MM.1S (cell line): ENCODE measurements around the gene DOP1A.

Source experiments
- DNase-seq: peaks from one replicate; pipeline ENCODE4 v3.0.0-alpha.2; 2015
- H2AFZ ChIP-seq: fragments of 300-600 bp; sonication (generic); 2 replicates; pipeline ENCODE4 v1.6.0; 2016; ENCODE audit warnings: antibody characterized with exemption, low read length
- H3F3A ChIP-seq: fragments of 300-600 bp; sonication (generic); 2 replicates; pipeline ENCODE4 v1.6.1; 2016; ENCODE audit warnings: mild to moderate bottlenecking, antibody characterized with exemption, low read length, moderate library complexity, mixed read lengths; ENCODE audit not compliant: insufficient read depth
- H3K27ac ChIP-seq: fragments of 300-600 bp; sonication (generic); 2 replicates; pipeline ENCODE4 v1.5.1; 2016; ENCODE audit warnings: mild to moderate bottlenecking, low read length
- H3K27me3 ChIP-seq: fragments of 300-600 bp; sonication (generic); replicated peaks from 2 replicates; pipeline ENCODE4 v1.6.0; 2016; ENCODE audit warnings: low read length; ENCODE audit not compliant: insufficient read depth
- H3K36me3 ChIP-seq: fragments of 300-600 bp; sonication (generic); replicated peaks from 2 replicates; pipeline ENCODE4 v1.6.1; 2016; ENCODE audit warnings: mild to moderate bottlenecking, low read length, mixed read lengths; ENCODE audit not compliant: insufficient read depth
- H3K4me1 ChIP-seq: fragments of 300-600 bp; sonication (generic); 2 replicates; pipeline ENCODE4 v1.6.1; 2016; ENCODE audit warnings: low read length, mixed read lengths
- H3K4me2 ChIP-seq: fragments of 300-600 bp; sonication (generic); 2 replicates; pipeline ENCODE4 v1.6.0; 2016; ENCODE audit warnings: low read depth, low read length
- H3K4me3 ChIP-seq: fragments of 300-600 bp; sonication (generic); 2 replicates; pipeline ENCODE4 v1.5.1; 2016; ENCODE audit warnings: low read length, mixed read lengths
- H3K79me2 ChIP-seq: fragments of 300-600 bp; sonication (generic); 2 replicates; pipeline ENCODE4 v1.6.1; 2016; ENCODE audit warnings: mixed run types, low read length, mixed read lengths
- H3K9ac ChIP-seq: fragments of 300-600 bp; sonication (generic); 2 replicates; pipeline ENCODE4 v1.6.1; 2016; ENCODE audit warnings: low read length, mixed read lengths
- H3K9me2 ChIP-seq: fragments of 300-600 bp; sonication (generic); replicated peaks from 2 replicates; pipeline ENCODE4 v1.6.1; 2016; ENCODE audit warnings: mild to moderate bottlenecking, low read length, mixed read lengths; ENCODE audit not compliant: insufficient read depth
- H3K9me3 ChIP-seq: fragments of 300-600 bp; sonication (generic); replicated peaks from 2 replicates; pipeline ENCODE4 v1.6.1; 2016; ENCODE audit warnings: mild to moderate bottlenecking, low read length, mixed read lengths; ENCODE audit not compliant: insufficient read depth
- H4K20me1 ChIP-seq: fragments of 300-600 bp; sonication (generic); 2 replicates; pipeline ENCODE4 v1.6.1; 2016; ENCODE audit warnings: mild to moderate bottlenecking, low read length, moderate library complexity, mixed read lengths; ENCODE audit not compliant: insufficient read depth
- CTCF ChIP-seq: fragments of 300-600 bp; sonication (generic); IDR thresholded peaks from 2 replicates; pipeline ENCODE4 v1.5.1; 2016; ENCODE audit warnings: antibody characterized with exemption, low read length, mixed read lengths
- EZH2 ChIP-seq: fragments of 300-600 bp; sonication (generic); optimal IDR thresholded peaks from 2 replicates; pipeline ENCODE3; 2017; ENCODE audit warnings: low read depth, mild to moderate bottlenecking, antibody characterized with exemption, low read length, mixed read lengths
- EZH2phosphoT487 ChIP-seq: fragments of 300-600 bp; sonication (generic); IDR thresholded peaks from 2 replicates; pipeline ENCODE4 v1.6.1; 2018; ENCODE audit warnings: antibody characterized with exemption, low read length

DOP1A gene

GRCh38 chr6:83038246-83038645, 29.2 kb upstream of the DOP1A start:
- H3K9me3 ChIP-seq = no peaks in the 10 kb centered on the region
- no peaks in the 10 kb centered on the region for H3K36me3 ChIP-seq
- H2AFZ ChIP-seq = no peak overlapping the region
- H3K27me3 ChIP-seq = no peaks in the 10 kb centered on the region
- H4K20me1 ChIP-seq = no peaks in the 10 kb centered on the region
- no peak overlapping the region for H3K9ac ChIP-seq
- H3K79me2 ChIP-seq = no peaks in the 10 kb centered on the region
- no peak for TF ChIP-seq CTCF
- no peak for TF ChIP-seq EZH2
- TF ChIP-seq EZH2phosphoT487 = no peak
- H3K9me2 ChIP-seq = no peaks in the 10 kb centered on the region
- no peaks in the 10 kb centered on the region for H3K4me1 ChIP-seq
- no peaks in the 10 kb centered on the region for H3F3A ChIP-seq
- DNase-seq = no peak
- H3K4me3 ChIP-seq = no peak overlapping the region
- H3K27ac ChIP-seq = no peak overlapping the region
- no peak overlapping the region for H3K4me2 ChIP-seq

GRCh38 chr6:83042467-83043053, 24.9 kb upstream of the DOP1A start:
- Histone ChIP-seq H2AFZ (no peak overlapping the region), H3K27me3 (no peaks in the 10 kb centered on the region), H3K9ac (no peak overlapping the region), H3K9me3 (no peaks in the 10 kb centered on the region), H3K4me2 (no peak overlapping the region), H3K4me1 (no peaks in the 10 kb centered on the region), H3K79me2 (no peaks in the 10 kb centered on the region), H3F3A (no peaks in the 10 kb centered on the region), H3K9me2 (no peaks in the 10 kb centered on the region), H3K36me3 (no peaks in the 10 kb centered on the region), H3K27ac (no peak overlapping the region), H3K4me3 (no peak overlapping the region), H4K20me1 (no peaks in the 10 kb centered on the region)
- no peak for TF ChIP-seq EZH2
- TF ChIP-seq CTCF = no peak
- no peak for TF ChIP-seq EZH2phosphoT487
- no peak for DNase-seq

GRCh38 chr6:83044091-83044768, 23.2 kb upstream of the DOP1A start:
- H2AFZ ChIP-seq = no peak overlapping the region
- no peak overlapping the region for H3K4me2 ChIP-seq
- H3F3A ChIP-seq = no peaks in the 10 kb centered on the region
- no peaks in the 10 kb centered on the region for H3K36me3 ChIP-seq
- H3K4me1 ChIP-seq = no peaks in the 10 kb centered on the region
- no peaks in the 10 kb centered on the region for H3K79me2 ChIP-seq
- no peak for DNase-seq
- H4K20me1 ChIP-seq = no peaks in the 10 kb centered on the region
- TF ChIP-seq EZH2 (no peak), CTCF (no peak), EZH2phosphoT487 (no peak)
- H3K4me3 ChIP-seq = no peak overlapping the region
- H3K27me3 ChIP-seq = no peaks in the 10 kb centered on the region
- H3K9ac ChIP-seq = no peak overlapping the region
- no peak overlapping the region for H3K27ac ChIP-seq
- H3K9me2 ChIP-seq = no peaks in the 10 kb centered on the region
- no peaks in the 10 kb centered on the region for H3K9me3 ChIP-seq
